OCI-LY7 (cell line): ENCODE measurements around the gene SLC41A1. TPM values are rescaled to one million over a fixed set of nuclear protein-coding genes. Genes with fewer than 3 reads are reported as not detected.

Experiments used
- BruUV-seq: library from RNA; stranded (reverse); fragments of 400-500 nt; replicated peaks from 2 replicates; lab custom pipeline; 2021; lab: Mats Ljungman, UMichigan
- CTCF ChIA-PET: fragments of 300-600 bp; sonication (Branson Sonifier 250); formaldehyde crosslinking; loops from one replicate; lab custom pipeline; 2022; ENCODE audit warnings: antibody characterized with exemption; ENCODE audit not compliant: unreplicated experiment; lab: Charles Lee
- POLR2A ChIA-PET: fragments of 300-600 bp; sonication (Branson Sonifier 250); formaldehyde crosslinking; loops from one replicate; lab custom pipeline; 2022; ENCODE audit warnings: antibody characterized with exemption; lab: Charles Lee
- DNase-seq: peaks from one replicate; pipeline ENCODE4 v3.0.0-alpha.2; 2015; ENCODE audit warnings: low spot score
- H2AFZ ChIP-seq: fragments of 200-600 bp; sonication (generic), shearing (Covaris generic); 2 replicates; pipeline ENCODE4 v1.6.1; 2014; ENCODE audit warnings: mild to moderate bottlenecking, antibody characterized with exemption, low read length, moderate library complexity
- H3K27ac ChIP-seq: fragments of 200-600 bp; sonication (generic); 2 replicates; pipeline ENCODE4 v1.5.1; 2014; ENCODE audit warnings: mixed run types, low read depth, mild to moderate bottlenecking, moderate library complexity, low read length, inconsistent platforms; ENCODE audit not compliant: poor library complexity, severe bottlenecking
- H3K36me3 ChIP-seq: fragments of 200-600 bp; sonication (generic); 2 replicates; pipeline ENCODE4 v1.6.1; 2014; ENCODE audit warnings: mild to moderate bottlenecking, antibody characterized with exemption, low read length, moderate library complexity, mixed read lengths; ENCODE audit not compliant: insufficient read depth
- H3K4me1 ChIP-seq: fragments of 200-600 bp; sonication (generic); 2 replicates; pipeline ENCODE4 v1.5.1; 2014; ENCODE audit warnings: mild to moderate bottlenecking, low read length; ENCODE audit not compliant: insufficient read depth, poor library complexity, severe bottlenecking
- H3K4me2 ChIP-seq: fragments of 200-600 bp; sonication (generic); 2 replicates; pipeline ENCODE4 v1.6.1; 2014; ENCODE audit warnings: mild to moderate bottlenecking, low read length
- H3K4me3 ChIP-seq: fragments of 200-600 bp; sonication (generic); 2 replicates; pipeline ENCODE4 v1.5.1; 2014; ENCODE audit warnings: mild to moderate bottlenecking, low read depth, low read length; ENCODE audit not compliant: poor library complexity, severe bottlenecking
- H3K79me2 ChIP-seq: fragments of 200-600 bp; sonication (generic); 2 replicates; pipeline ENCODE4 v1.6.1; 2016; ENCODE audit warnings: low read depth, mild to moderate bottlenecking, low read length, moderate library complexity, mixed read lengths; ENCODE audit not compliant: insufficient read depth
- H3K9me2 ChIP-seq: fragments of 200-600 bp; sonication (generic); 2 replicates; pipeline ENCODE4 v1.6.1; 2016; ENCODE audit warnings: mild to moderate bottlenecking, low read length, mixed read lengths; ENCODE audit not compliant: insufficient read depth
- H3K9me3 ChIP-seq: fragments of 200-600 bp; sonication (generic); 2 replicates; pipeline ENCODE4 v1.6.1; 2014; ENCODE audit warnings: mild to moderate bottlenecking, mixed run types, low read length, mixed read lengths
- H4K20me1 ChIP-seq: fragments of 200-600 bp; sonication (generic); 2 replicates; pipeline ENCODE4 v1.6.1; 2014; ENCODE audit warnings: mild to moderate bottlenecking, antibody characterized with exemption, low read length, moderate library complexity, mixed read lengths; ENCODE audit not compliant: insufficient read depth
- EZH2phosphoT487 ChIP-seq: fragments of 200-600 bp; sonication (generic); IDR thresholded peaks from 2 replicates; pipeline ENCODE4 v1.6.1; 2018; ENCODE audit warnings: low read depth, borderline replicate concordance, mild to moderate bottlenecking, mixed run types, antibody characterized with exemption, low read length, moderate library complexity, mixed read lengths
- intact Hi-C: fragments of 100-400 bp; cut with micrococcal nuclease; formaldehyde crosslinking; loops from one replicate; pipeline ENCODE4 v1.10.0; 2022; ENCODE audit not compliant: unreplicated experiment
- total RNA-seq, 2 experiments: library from RNA; depleted of rRNA in 1 of 2; stranded (reverse); fragments of >200 nt in 1 of 2; shearing (Covaris generic) in 1 of 2; gene quantifications; 2 replicates each; pipeline ENCODE4 v1.2.3, GENCODE V29; 2014 to 2022
- TF ChIP-seq, protein P1 (sequence below): fragments of 200-600 bp; sonication (generic); conservative IDR thresholded peaks from 2 replicates; pipeline ENCODE4 v1.5.1; 2014; ENCODE audit warnings: mild to moderate bottlenecking, antibody characterized with exemption, low read length, moderate library complexity, mixed read lengths

The SLC41A1 gene
- total RNA-seq, 2 experiments from 2014 or later = 3.2 to 8.2 TPM

DNA sequence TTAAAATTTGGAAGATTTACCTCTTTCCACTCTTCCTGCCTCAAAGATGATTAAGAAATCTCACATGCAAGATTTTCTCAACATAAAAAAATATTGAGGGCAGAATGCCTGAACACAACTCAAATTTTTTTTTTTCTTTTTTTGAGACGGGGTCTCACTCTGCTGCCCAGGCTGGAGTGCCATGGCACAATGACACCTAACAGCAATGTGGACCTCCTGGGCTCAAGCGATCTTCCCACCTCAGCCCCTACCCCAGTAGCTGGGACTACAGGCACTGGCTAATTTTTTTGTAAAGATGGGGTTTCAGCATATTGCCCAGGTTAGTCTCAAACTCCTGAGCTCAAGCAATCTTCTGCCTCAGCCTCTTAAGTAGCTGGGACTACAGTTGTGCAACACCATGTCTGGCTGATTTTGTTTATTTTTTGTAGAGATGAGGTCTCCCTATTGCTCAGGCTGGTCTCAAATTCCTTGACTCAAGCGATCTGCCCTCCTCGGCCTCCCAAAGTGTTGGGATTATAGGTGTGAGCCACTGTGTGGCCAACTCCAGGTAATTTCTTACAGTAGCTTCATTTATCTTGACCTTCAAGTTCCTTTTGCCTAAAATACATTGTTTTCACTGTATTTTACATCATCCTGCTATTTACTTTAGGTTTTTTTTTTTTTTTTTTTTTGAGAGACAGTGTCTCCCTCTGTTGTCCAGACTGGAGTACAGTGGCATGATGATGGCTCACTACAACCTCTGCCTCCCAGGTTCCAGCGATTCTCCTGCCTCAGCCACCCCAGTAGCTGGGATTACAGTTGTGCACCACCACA is 73.4 kb downstream of the SLC41A1 start:
- BruUV-seq = no TSS peak
- ChIA-PET POLR2A (interaction anchor here (0.6 to 1.2 kb wide), 7 partner anchors 15 to 1796 kb away, joined by 3 to 5 read pairs (median 4); partner anchors contain the start of gene PM20D1), CTCF (interaction anchor here (0.6 kb wide), 1 partner anchor 15 kb away, joined by 3 read pairs; no protein-coding TSS in a partner anchor)
- no peak overlapping the region for H3K4me3 ChIP-seq
- no peaks in the 10 kb centered on the region for H3K9me3 ChIP-seq
- intact Hi-C loops = no loop called here
- H3K36me3 ChIP-seq = peaks cover 70% of the 10 kb centered on the region
- no peak for TF ChIP-seq EZH2phosphoT487
- TF ChIP-seq, protein P1, sequence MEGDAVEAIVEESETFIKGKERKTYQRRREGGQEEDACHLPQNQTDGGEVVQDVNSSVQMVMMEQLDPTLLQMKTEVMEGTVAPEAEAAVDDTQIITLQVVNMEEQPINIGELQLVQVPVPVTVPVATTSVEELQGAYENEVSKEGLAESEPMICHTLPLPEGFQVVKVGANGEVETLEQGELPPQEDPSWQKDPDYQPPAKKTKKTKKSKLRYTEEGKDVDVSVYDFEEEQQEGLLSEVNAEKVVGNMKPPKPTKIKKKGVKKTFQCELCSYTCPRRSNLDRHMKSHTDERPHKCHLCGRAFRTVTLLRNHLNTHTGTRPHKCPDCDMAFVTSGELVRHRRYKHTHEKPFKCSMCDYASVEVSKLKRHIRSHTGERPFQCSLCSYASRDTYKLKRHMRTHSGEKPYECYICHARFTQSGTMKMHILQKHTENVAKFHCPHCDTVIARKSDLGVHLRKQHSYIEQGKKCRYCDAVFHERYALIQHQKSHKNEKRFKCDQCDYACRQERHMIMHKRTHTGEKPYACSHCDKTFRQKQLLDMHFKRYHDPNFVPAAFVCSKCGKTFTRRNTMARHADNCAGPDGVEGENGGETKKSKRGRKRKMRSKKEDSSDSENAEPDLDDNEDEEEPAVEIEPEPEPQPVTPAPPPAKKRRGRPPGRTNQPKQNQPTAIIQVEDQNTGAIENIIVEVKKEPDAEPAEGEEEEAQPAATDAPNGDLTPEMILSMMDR = no peak
- peaks cover 100% of the 10 kb centered on the region for H3K79me2 ChIP-seq
- peaks cover 49% of the 10 kb centered on the region for H4K20me1 ChIP-seq
- H3K4me1 ChIP-seq = peaks cover 39% of the 10 kb centered on the region
- H3K27ac ChIP-seq = no peak overlapping the region
- no peak overlapping the region for H2AFZ ChIP-seq
- no peak overlapping the region for H3K4me2 ChIP-seq
- no peaks in the 10 kb centered on the region for H3K9me2 ChIP-seq
- no peak for DNase-seq

Other genes with a start within 250 kb of the SLC41A1 start
- gene ELK4, start 181.2 kb downstream of the SLC41A1 start, total RNA-seq (2014; rRNA removed; shearing (Covaris generic)) = 26.4 and 29.1 TPM in 2 replicates
- 82.7 and 88.3 TPM in 2 replicates for gene ELK4, start 181.2 kb downstream of the SLC41A1 start, total RNA-seq (2022)
- 1.6 and 2.4 TPM in 2 replicates for gene SLC45A3, start 132.7 kb downstream of the SLC41A1 start, total RNA-seq (2014; rRNA removed; shearing (Covaris generic))
- gene SLC45A3, start 132.7 kb downstream of the SLC41A1 start, total RNA-seq (2022) = 5.3 and 5.9 TPM in 2 replicates
- gene NUCKS1, start 63.0 kb downstream of the SLC41A1 start, total RNA-seq (2014; rRNA removed; shearing (Covaris generic)) = 152 and 238 TPM in 2 replicates
- 287 and 301 TPM in 2 replicates for gene NUCKS1, start 63.0 kb downstream of the SLC41A1 start, total RNA-seq (2022)
- 5.0 and 5.9 TPM in 2 replicates for gene RAB29, start 37.7 kb downstream of the SLC41A1 start, total RNA-seq (2014; rRNA removed; shearing (Covaris generic))
- 5.8 and 7.8 TPM in 2 replicates for gene RAB29, start 37.7 kb downstream of the SLC41A1 start, total RNA-seq (2022)
- gene PM20D1, start 36.9 kb upstream of the SLC41A1 start, total RNA-seq (2014; rRNA removed; shearing (Covaris generic)) = not detected in 2 replicates
- gene PM20D1, start 36.9 kb upstream of the SLC41A1 start, total RNA-seq (2022) = not detected in 2 replicates
- not detected in 2 replicates for gene SLC26A9, start 130.3 kb upstream of the SLC41A1 start, total RNA-seq (2014; rRNA removed; shearing (Covaris generic))
- gene SLC26A9, start 130.3 kb upstream of the SLC41A1 start, total RNA-seq (2022) = not detected in 2 replicates
- not detected in 2 replicates for gene RAB7B, start 190.2 kb upstream of the SLC41A1 start, total RNA-seq (2014; rRNA removed; shearing (Covaris generic))
- not detected in 2 replicates for gene RAB7B, start 190.2 kb upstream of the SLC41A1 start, total RNA-seq (2022)
- gene CTSE, start 210.7 kb upstream of the SLC41A1 start, total RNA-seq (2014; rRNA removed; shearing (Covaris generic)) = not detected in 2 replicates
- not detected in 2 replicates for gene CTSE, start 210.7 kb upstream of the SLC41A1 start, total RNA-seq (2022)
- 5.0 and 6.4 TPM in 2 replicates for gene RHEX, start 240.0 kb upstream of the SLC41A1 start, total RNA-seq (2014; rRNA removed; shearing (Covaris generic))
- 9.9 and 10.0 TPM in 2 replicates for gene RHEX, start 240.0 kb upstream of the SLC41A1 start, total RNA-seq (2022)